HS-27A (cell line): Measurements from ENCODE around the gene TNS3.

Experiments used
- DNase-seq: peaks from one replicate; pipeline ENCODE4 v3.0.0-alpha.2; 2012; ENCODE audit warnings: low read depth, missing footprints

Gene TNS3

DNA sequence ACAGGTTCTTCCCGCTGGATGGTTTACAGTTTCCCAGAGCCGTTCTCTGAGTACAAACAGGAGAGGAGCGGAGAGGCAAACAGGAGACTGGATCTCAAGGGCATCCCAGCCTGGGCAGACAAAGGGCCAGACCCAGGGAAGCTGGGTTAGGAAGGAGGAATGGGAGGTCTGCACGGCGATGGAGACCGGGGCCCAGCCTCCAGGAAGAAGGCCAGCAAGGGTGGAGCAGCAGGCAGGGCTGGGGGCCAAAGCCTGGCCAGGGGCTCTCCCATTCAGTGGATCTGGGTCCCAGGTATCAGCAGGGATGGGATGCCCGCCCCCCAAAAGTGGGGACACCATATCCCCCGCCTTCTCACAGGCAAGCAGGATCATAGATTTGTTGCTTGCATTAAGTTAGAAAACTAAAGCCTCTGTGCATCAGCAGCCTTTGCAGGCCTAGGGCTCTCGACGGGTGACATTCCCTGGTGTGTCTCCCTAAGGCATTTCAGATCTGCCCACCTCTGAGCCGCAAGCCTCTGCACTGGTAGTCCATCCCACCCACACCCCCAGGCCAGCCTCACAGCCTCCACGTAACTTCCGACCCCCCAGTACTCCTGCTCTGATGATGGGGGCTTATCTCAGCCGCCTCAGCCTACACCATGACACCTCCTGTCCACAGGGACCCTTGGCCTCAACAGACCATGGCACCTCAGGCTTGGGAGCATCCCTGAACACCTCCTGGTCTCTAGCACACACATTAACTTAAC lies 59.9 kb downstream of the TNS3 start:
- DNase-seq, result no peak

DNA sequence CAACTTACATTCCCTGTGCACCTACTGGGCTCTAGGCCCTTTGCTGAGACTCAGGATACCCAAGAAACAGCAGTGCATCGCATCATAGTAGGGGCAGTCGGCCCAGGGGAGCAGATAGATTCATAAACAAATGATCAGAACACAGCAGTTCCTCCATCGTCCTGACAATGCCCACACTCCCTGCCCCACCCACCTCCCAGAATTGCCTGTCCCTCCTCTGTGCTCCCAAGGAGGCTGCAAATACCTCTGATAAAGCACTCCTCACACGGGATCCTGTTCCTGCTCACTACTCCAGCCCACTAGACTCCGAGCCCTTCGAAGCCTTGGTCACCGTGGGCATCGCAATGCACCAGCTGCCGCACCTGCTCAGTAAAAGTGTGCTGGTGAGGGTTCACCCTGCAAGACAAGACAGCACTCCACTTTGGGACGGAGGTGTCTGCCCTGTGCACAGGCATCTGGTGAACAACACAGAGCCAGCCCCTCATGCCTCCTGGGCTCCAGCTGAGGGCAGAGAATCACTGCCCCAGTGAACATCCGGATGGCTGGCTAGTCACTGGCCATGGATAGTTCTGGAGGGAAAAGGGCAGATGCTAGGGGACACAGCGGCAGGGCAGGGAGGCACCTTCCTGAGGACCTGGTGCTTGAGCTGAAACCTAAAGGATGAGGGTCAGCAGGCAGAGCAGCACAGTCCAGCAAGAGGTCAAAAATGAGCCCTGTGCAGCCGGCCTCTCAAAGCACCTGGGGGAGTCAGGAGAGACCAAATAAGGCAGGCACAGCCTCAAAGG lies 60.7 kb downstream of the TNS3 start:
- DNase-seq, result no peak

DNA sequence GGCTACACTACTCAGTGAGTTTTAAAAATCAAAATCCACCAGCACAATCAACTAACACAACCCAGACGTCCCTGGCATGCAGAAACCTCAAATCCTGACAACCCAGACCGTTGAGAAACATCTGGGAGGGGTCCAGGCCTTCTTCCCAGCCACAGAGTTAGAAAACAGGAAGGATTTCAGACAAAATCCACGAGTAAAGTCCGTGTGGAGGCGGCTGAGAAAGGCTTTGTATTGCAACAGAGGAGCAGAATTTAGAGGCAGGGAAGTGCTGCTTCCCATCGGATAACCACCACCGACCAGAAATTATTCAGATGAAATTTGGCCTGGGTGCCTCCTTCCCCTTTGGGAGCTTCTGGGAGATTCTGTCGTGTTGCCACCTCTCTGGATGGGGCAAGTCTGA lies 61.5 kb downstream of the TNS3 start:
- DNase-seq, result no peak

DNA sequence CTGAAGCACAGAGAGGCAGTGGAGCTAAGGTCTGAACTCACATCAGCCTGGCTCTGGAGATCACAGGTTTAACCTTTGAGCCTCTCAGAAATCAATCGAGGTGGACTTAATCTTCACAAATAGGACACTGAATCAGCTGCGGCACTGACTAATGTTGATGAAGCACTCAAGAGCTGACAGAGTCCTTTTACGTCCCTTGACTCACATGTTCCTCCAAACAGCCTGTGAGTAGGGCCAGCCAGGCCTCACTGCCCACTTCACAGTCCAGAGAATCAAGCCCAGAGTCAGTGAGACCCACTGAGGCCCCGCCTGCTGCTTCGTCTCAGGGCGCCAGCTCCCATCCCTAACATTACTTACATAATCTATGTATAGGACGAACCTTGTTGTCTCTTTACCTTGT lies 63.1 kb downstream of the TNS3 start:
- no peak for DNase-seq

DNA sequence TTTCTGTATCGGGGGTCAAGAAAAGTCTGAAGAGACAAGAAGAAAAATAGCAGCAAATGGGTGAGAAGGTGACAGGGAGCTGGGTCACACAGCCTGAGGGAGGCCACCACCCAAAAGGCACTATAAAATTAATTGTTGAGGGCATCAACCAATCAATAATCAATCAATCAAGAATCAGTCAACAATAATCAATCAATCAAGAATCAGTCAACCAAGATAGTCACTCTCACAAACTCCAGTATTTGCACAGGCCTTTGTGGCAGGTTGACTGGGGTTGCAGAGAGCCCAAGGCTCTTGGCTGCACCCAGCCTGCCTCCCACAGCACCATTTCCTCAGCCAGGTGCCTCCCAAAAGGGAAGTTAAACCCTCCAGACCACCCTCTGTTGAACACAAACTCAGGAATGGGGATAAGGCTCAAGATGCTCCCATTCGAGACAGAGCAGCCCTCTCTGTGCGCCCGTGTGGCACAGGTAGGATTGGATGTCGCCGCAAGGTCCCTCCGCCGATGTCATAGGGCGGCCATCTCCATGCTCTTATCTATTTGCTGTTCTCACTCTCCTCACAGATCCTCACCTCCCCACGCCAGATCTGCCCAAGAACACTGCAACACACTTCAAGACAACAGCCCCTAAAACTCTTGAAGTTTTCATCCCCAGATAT lies 64.0 kb downstream of the TNS3 start:
- no peak for DNase-seq

DNA sequence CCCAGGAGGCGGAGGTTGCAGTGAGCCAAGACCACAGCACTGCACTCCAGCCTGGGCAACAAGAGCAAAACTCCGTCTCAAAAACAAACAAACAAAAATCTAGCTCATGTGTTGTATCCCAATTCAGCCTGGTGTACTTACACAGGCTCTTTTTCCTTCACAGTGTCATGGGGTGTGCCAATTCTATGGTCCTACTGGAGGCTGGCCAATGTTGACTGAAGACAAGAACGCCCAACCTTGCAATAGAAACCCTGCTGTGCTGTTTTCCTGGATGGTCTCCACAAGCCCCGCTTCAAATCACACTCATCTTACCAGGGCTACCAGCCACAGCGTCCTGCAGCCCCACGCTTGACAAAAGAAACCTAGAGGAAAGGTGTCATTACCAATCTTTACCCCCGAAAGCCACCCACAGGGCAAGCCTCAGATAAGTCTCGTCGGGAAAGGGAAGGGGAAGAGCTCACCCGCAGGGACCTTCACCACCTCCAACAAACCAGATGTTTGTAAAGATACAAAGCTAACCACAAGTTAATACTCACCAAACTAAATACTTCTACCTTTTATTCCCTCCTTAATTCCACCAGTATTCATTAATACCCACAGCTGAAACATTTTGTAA lies 64.8 kb downstream of the TNS3 start:
- DNase-seq, result no peak

DNA sequence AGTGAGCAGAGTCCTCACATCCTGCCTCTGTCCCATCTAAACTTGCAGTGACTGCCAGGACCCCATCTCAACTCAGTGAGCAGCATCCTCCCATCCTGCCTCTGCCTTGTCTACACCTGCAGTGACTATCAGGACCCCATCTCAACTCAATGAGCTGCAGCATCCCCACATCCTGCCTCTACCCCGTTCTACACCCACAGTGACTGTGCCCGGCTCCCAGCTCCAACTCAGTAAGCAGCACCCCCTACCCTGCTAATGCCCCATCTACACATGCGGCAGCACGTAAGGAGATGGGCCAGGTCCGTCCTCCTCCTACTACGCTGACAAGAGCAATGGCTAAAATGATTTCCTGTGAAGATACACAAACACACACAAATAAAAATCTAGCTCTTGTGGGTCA lies 65.5 kb downstream of the TNS3 start:
- DNase-seq, result no peak

DNA sequence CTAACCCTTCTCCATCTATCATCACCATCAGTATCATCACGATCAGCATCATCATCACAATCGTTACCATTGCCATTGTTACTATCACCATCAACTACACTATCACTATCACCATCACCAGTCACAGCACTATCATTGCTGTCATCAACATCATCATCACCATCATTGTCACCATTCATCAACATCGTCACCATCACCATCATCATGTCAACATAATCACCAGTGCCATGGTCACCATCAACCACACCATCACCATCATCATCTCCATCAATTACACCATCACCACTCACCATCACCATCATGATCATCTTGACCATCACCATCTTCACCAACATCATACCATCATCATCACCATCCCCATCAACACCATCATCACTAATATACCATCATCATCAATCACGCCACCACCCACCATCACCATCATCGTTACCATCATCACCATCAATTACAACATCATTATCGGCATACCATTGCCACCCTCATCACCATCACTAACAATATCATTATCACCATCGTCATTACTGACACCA lies 66.5 kb downstream of the TNS3 start:
- no peak for DNase-seq

DNA sequence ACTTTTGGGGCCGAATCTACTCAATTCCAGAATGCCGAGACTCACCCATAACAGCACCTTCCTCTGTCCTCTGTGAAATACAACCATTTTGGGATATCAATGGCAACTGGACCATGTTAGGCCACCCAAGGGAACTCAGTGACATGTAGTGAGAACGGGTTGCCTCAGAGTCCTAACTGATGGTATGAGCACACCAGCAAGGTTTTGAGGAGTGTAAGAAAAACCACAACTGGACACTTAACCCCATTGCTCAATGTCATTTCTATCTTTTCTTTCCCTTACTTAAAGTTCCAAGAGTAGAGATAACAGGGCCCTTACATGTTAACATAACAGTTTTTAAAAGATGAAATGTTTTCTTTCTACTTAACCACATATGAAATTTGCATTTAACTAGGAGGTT lies 67.1 kb downstream of the TNS3 start:
- DNase-seq, result no peak

DNA sequence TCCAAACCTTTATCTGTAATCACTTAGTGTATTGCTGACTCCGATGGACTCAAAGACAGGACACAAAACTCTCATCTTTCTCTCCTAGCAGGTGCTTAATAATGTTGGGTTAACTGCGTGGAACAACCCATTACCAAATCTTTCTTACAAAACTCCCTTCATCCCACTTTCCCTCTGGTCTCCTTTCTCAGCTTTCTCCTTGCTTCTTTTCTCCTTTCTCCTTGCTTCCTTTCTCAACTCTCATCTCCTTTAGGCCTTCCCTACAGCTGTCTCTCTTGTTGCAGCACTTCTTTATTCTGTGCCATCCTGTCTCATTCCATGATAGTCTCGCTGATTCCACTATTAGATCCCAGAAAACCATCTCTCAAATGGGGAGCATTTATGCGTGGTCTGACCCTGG lies 67.5 kb downstream of the TNS3 start:
- no peak for DNase-seq

DNA sequence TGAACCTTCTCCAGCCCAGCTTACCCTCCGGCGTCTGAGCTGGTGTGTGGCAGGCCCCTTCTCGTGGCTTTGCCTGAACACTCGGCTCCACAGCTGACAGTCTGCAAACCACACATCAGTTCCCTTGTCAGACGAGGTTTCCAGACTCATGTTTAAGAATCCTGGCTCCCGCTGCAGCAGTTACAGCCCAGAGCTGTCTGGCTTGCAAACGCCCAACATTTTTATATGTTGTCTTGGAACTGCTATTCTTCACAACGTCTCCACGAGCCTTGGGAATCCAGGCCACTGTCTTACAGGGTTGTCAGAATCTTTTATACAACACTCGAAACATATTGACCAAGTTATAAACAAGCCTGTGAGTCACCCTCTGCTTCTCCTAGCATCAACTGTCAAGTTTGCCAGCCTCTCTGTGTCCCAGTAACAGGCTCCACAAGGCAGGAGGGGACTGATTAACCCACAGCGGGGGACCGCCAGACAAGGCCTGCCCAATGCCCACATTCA lies 68.1 kb downstream of the TNS3 start:
- no peak for DNase-seq

DNA sequence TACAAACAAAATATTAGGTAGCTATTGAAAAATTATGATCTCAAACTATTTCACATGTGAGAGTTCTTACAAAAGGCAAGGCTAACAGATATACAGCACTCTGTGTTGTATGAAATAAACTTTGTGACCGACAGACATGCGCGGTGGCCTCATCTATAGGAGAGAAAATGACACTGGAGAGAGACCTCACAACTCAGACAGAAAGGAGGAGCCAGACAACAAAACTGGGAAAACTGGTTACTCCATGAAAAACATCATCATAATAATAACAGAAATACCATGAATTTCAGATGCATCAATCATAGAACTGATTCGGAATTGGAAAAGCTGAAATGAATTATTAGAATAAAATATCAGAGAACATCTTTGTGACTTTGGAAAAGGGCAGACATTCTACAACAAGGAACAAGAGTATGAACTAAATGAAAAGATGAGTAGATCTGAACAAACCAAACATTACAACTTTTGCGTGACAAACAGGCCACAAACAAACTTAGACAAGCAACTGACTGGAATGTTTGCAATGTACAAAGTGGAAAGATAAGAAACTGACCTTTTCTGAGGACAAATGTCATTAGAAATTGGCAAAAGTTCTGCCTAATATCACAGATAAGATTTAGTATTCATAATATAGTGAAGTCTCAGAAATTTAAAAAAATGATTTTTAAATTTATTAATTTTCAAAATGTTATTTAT lies 69.3 kb downstream of the TNS3 start:
- DNase-seq, result no peak

DNA sequence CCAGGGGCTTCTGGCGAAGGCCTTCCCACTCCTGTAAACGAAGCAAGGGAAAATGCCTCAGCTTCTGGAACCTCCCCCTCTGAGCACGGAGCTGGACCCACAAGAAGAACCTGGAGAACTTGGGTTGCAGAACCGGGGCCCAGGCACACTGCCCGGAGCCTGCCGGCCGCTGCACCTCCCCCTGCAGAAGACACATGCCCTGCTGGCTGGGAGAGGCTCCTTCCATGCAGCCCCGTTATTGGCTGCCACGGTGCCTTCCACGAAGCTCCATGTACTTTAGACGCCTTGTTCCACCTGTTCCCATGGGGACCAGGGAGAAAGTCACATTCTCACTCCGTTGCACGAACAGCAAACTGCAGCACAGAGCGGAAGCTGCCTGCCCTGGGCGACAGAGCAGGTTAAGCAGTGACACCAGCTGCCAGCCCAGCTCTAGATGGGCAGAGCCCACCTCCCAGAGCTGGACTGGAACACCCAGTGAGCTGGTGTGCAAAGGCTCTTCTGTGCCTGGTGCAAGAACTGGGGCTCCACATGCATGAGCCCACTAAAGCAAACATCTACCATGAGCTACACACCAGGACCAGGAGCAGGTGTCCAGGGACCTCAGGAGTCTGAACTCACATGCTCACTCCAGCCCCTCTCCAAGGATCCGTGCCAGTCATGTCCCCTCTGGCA lies 70.1 kb downstream of the TNS3 start:
- no peak for DNase-seq

DNA sequence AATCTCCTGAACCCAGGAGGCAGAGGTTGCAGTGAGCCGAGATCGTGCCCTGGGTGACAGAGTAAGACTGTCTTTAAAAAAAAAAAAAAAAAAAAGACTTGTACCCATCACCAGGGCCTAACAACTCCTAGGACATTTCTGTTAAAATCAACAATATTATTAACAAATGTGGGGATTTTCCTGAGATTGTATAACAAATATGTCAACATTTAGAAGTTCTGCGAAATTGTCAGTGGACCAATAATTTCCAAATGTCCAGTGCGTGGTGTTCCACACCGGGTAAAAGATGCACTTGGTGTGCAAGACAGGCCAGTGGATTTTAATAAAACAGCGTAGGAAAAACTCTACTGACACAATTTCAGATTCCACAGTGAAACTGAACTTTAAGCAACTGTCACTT lies 71.1 kb downstream of the TNS3 start:
- DNase-seq, result no peak

DNA sequence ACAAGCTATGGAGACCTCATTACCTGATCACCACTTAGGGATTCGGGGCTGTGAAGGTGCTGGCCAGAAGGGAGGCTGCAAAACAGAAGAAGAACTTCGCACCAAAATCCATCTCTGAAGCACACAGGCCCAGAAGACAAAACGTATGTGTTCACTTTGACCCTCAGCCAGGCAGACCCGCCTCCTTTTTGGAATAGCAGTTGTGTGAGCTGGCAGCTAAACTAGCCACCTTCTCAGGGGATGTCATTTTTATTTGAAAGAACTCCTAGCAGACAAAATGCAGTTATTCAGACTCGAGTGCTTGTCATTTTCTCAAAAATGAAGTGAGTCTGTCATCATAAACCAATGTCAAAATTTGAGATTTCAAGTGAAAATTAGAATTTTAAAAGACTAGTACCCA lies 71.7 kb downstream of the TNS3 start:
- DNase-seq, result no peak

DNA sequence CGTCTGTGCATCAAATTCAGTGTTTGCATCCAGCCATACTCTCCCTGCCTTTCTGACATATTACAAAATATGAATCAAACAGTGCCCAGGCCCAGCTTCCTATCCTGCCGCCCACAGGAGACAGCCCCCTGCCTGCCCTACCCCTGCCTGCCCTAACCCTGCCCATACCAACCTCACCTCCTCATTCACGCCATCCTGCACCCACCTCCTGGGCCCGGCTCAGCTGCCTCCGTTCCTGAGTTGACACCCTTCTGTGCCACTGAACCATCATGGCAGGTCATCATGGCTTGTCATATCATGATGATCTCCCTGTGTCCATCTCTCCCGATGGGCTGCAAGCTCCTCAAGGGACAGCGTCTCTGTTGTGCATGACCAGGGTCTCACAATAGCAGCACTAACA lies 72.3 kb downstream of the TNS3 start:
- DNase-seq, result no peak

DNA sequence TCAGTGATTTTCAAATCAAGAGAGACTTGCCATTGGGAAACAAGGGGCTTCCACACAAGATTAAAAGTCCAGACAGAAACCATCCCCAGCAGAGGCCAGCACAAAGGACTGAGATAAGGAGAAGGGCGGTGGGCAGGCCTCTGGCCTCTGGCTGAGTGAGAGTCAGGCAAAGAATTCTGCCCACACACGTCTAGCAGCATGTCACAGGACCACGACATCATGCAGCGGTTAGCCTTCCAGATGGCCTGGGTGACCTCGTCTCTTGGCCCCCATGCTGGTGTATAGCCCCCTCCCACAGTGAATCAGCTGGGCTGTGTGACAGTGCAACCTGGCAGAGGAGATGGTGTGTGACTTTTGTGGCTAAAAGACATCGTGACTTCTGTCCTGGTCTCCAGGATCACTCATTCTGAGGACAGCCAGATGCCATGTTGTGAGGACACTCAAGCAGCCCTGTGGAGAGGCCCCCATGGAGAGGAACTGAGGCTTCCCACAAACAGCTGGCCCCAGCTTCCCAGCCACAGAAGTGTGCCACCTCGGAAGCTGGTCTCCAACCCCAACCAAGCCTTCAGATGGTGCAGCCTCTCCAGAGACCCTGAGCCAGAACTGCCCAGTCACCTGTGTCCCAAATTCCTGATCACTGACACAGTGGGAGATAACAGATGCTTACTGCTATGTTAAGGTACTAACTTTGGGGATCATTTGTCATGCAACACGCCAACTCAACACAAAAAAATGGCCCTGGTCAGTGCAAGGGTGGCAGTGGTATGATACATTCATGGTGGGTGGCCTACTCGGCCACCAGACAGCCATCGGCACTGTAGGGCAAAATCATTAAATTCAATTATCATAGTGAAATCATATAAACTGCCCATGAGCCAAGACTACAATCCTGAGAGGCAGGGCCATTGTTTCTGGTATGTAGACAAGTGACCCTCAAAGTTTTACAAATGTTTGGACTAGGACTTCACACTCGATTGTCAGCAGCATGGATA lies 73.2 kb downstream of the TNS3 start:
- no peak for DNase-seq

DNA sequence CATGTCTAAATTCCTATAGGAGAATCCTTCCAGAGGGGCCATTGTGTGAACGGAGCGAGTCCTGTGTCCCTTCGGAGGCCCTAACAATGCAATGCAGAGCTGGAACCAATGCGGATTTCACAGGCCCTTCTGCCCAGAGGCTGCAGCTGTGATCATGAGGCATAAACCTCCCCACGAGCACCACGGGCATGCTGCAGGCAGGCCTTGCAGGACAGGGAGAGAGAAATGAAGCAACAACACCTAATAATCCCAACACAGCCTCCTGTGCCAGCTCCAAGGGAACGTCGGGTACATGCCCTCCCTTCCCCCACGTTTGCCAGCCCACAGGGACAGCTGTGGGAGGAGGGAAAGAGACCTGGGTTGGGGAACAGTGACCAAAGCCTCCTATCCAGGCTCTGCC lies 74.4 kb downstream of the TNS3 start:
- no peak for DNase-seq

DNA sequence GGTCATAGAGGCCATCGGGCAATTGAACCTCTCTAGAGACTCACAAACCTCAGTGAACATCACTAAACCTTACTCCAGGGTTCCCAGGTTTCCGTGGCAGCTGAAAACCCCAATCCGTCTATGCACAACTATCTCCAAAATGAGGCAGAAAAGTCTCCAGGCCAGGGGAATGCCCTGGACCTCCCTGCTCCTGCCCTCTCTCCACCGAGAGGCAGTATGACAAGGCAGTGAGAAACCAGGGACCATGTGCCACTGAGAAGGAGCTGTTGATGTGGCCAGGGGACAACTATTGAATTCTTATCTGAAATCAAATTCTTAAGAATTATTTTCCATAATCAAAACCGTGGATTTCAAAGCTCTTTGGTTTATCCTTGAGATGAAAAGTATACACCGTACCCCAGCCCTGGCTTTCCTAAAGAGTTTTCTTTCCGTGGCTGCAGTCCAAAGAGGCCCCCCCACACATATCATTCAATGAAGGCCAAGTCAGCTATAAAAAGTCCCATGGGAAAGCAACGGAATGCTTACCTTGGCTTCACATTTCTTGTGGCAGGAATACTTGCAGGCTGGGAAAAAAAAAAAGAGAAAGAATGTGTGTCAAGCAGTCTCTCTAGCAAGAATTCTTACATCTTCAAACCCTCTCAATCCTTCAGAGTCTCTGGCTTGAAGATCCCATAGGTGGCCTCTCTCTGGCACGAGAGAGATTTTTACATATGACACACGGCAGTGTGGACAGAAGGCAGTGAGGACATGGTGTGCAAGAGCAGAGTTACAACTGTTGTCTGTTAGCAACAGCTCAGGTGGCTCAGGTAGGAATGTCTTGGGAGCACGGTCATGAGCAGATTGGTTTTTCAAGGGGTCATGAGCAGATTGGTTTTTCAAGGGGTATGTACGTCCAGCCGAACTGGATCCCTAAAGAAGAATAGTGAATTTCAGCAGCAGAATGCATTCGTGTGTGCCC lies 75.2 kb downstream of the TNS3 start:
- DNase-seq, result no peak
